Skeletal muscle cell (primary cell): Measurements from ENCODE around the gene RAB11A.

ENCODE experiments used
- DNase-seq: peaks from one replicate; pipeline ENCODE4 v3.0.0-alpha.2; 2010; ENCODE audit warnings: low read depth
- H3K4me3 ChIP-seq: 2 replicates; pipeline ENCODE4 v1.5.1; 2011; ENCODE audit warnings: low read depth, mild to moderate bottlenecking, control low read depth, low read length, moderate library complexity

RAB11A gene

GRCh38 chr15:65914386-65914785 lies 45.1 kb downstream of the RAB11A start:
- DNase-seq: no peak
- H3K4me3 ChIP-seq: no peak overlapping the region

GRCh38 chr15:65914981-65915925 lies 46.0 kb downstream of the RAB11A start:
- DNase-seq: no peak

GRCh38 chr15:65916041-65916663 lies 46.9 kb downstream of the RAB11A start:
- H3K4me3 ChIP-seq: no peak overlapping the region
- no peak for DNase-seq

More at GRCh38 chr15:65914981-65915925, 46.0 kb downstream of the RAB11A start:
- H3K4me3 ChIP-seq: no peak overlapping the region

GRCh38 chr15:65916664-65917406 lies 47.5 kb downstream of the RAB11A start:
- H3K4me3 ChIP-seq: no peak overlapping the region
- peak; percentile 45 for DNase-seq

- H3K4me3 ChIP-seq: no peak overlapping the region
- no peak for DNase-seq
Observed at GRCh38 chr15:65917407-65917756, 48.1 kb downstream of the RAB11A start.

GRCh38 chr15:65917936-65918335 lies 48.6 kb downstream of the RAB11A start:
- no peak for DNase-seq
- H3K4me3 ChIP-seq: no peak overlapping the region

GRCh38 chr15:65918357-65918920 lies 49.1 kb downstream of the RAB11A start:
- H3K4me3 ChIP-seq: no peak overlapping the region
- no peak for DNase-seq

GRCh38 chr15:65918945-65919344 lies 49.7 kb downstream of the RAB11A start:
- DNase-seq: no peak
- H3K4me3 ChIP-seq: no peak overlapping the region

GRCh38 chr15:65919353-65919752 lies 50.1 kb downstream of the RAB11A start:
- DNase-seq: no peak
- no peak overlapping the region for H3K4me3 ChIP-seq

- no peak overlapping the region for H3K4me3 ChIP-seq
- no peak for DNase-seq
Observed at GRCh38 chr15:65920121-65920520, 50.8 kb downstream of the RAB11A start.

GRCh38 chr15:65920825-65921309 lies 51.6 kb downstream of the RAB11A start:
- no peak overlapping the region for H3K4me3 ChIP-seq
- no peak for DNase-seq

- no peak for DNase-seq
Observed at GRCh38 chr15:65921780-65922179, 52.5 kb downstream of the RAB11A start.

GRCh38 chr15:65922621-65923020 lies 53.3 kb downstream of the RAB11A start:
- no peak for DNase-seq
- H3K4me3 ChIP-seq: no peak overlapping the region

More at GRCh38 chr15:65921780-65922179, 52.5 kb downstream of the RAB11A start:
- H3K4me3 ChIP-seq: no peak overlapping the region

GRCh38 chr15:65923264-65923663 lies 54.0 kb downstream of the RAB11A start:
- no peak for DNase-seq
- H3K4me3 ChIP-seq: no peak overlapping the region

- no peak overlapping the region for H3K4me3 ChIP-seq
- no peak for DNase-seq
Observed at GRCh38 chr15:65924004-65924403, 54.7 kb downstream of the RAB11A start.

GRCh38 chr15:65925338-65925737 lies 56.0 kb downstream of the RAB11A start:
- DNase-seq: no peak
- H3K4me3 ChIP-seq: no peak overlapping the region

GRCh38 chr15:65926459-65926858 lies 57.2 kb downstream of the RAB11A start:
- H3K4me3 ChIP-seq: no peak overlapping the region
- DNase-seq: no peak

GRCh38 chr15:65926899-65927298 lies 57.6 kb downstream of the RAB11A start:
- DNase-seq: no peak
- H3K4me3 ChIP-seq: no peak overlapping the region

GRCh38 chr15:65927545-65927944 lies 58.3 kb downstream of the RAB11A start:
- no peak for DNase-seq
- no peak overlapping the region for H3K4me3 ChIP-seq

- no peak overlapping the region for H3K4me3 ChIP-seq
- DNase-seq: no peak
Observed at GRCh38 chr15:65929573-65929972, 60.3 kb downstream of the RAB11A start.
